Urinary bladder (tissue), 4 donors: ENCODE results near the gene EHD2. TPM values are rescaled to one million over a fixed set of nuclear protein-coding genes. Genes with fewer than 3 reads are reported as not detected.

Experiments
- DNase-seq: peaks from one replicate; pipeline ENCODE4 v3.0.0-alpha.2; 2015; ENCODE audit errors: extremely low spot score
- H3K27ac ChIP-seq: one replicate; pipeline ENCODE4 v1.5.1; 2013; ENCODE audit warnings: low read depth, mild to moderate bottlenecking, moderate library complexity
- H3K36me3 ChIP-seq: one replicate; pipeline ENCODE4 v1.6.1; 2013; ENCODE audit warnings: mild to moderate bottlenecking, moderate library complexity; ENCODE audit not compliant: insufficient read depth
- H3K4me1 ChIP-seq: one replicate; pipeline ENCODE4 v1.6.1; 2013; ENCODE audit warnings: mild to moderate bottlenecking, moderate library complexity; ENCODE audit not compliant: insufficient read depth
- H3K4me3 ChIP-seq: one replicate; pipeline ENCODE4 v1.5.1; 2013; ENCODE audit warnings: low read depth, low read length
- WGBS: extraction: QIAGEN DNeasy Blood & Tissue Kit; methylation state at CpG from one replicate; pipeline ENCODE4 v1.1.7; 2013; 5-methylcytosine and 5-hydroxymethylcytosine counted together
- polyA plus RNA-seq: library from polyadenylated mRNA; stranded (reverse); fragments of 200-250 nt; gene quantifications from one replicate; pipeline ENCODE4 v1.2.3, GENCODE V29; 2013
- total RNA-seq: library from RNA; depleted of rRNA; stranded (reverse); fragments of >200 nt; gene quantifications from one replicate; pipeline ENCODE4 v1.2.3, GENCODE V29; 2014
- donor health status: healthy with polysubstance abuse.
- donor health status: healthy.

Gene EHD2
- total and polyA plus RNA-seq, 2 donors: 53.1 to 188 TPM

- 97% methylated on average over 90 of the region's 90 CpGs for WGBS
- H3K4me3 ChIP-seq: no peak overlapping the region
- no peaks in the 10 kb centered on the region for H3K4me1 ChIP-seq
- no peak overlapping the region for H3K27ac ChIP-seq
- DNase-seq: no peak
- peaks cover 4% of the 10 kb centered on the region for H3K36me3 ChIP-seq
Observed at GRCh38 chr19:47679922-47680857, 33.0 kb upstream of the EHD2 start.

GRCh38 chr19:47680858-47681332 is 32.3 kb upstream of the EHD2 start:
- H3K4me3 ChIP-seq: no peak overlapping the region
- WGBS: 89% methylated on average over 34 of the region's 34 CpGs
- H3K4me1 ChIP-seq: no peaks in the 10 kb centered on the region
- H3K27ac ChIP-seq: no peak overlapping the region
- H3K36me3 ChIP-seq: peaks cover 6% of the 10 kb centered on the region
- DNase-seq: no peak

GRCh38 chr19:47681388-47681787 is 31.8 kb upstream of the EHD2 start:
- DNase-seq: no peak
- WGBS: 88% methylated on average over 6 of the region's 6 CpGs
- peaks cover 6% of the 10 kb centered on the region for H3K36me3 ChIP-seq
- H3K4me3 ChIP-seq: no peak overlapping the region
- no peaks in the 10 kb centered on the region for H3K4me1 ChIP-seq
- H3K27ac ChIP-seq: no peak overlapping the region

DNA sequence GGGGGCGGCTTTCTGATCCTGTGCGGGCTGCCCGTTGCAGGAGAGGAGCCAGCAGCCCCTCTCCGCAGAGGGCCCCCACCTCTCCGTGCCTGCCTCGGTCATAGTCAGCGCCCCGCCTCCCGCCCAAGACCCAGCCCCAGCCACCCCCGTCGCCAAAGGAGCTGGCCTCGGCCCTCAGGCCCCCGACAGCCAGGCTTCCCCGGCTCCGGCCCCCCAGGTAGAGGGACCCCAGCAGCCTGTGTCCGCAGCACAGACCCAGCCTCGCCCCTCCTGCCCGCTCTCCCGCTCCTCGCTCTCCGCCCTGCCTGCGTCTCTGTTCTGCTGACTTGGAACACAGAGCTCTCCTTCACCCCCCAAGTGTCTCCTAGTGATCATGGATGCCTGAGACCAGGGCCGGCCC is 31.3 kb upstream of the EHD2 start:
- no peak for DNase-seq
- no peaks in the 10 kb centered on the region for H3K4me1 ChIP-seq
- 92% methylated on average over 23 of the region's 23 CpGs for WGBS
- no peak overlapping the region for H3K27ac ChIP-seq
- H3K4me3 ChIP-seq: no peak overlapping the region
- peaks cover 6% of the 10 kb centered on the region for H3K36me3 ChIP-seq

DNA sequence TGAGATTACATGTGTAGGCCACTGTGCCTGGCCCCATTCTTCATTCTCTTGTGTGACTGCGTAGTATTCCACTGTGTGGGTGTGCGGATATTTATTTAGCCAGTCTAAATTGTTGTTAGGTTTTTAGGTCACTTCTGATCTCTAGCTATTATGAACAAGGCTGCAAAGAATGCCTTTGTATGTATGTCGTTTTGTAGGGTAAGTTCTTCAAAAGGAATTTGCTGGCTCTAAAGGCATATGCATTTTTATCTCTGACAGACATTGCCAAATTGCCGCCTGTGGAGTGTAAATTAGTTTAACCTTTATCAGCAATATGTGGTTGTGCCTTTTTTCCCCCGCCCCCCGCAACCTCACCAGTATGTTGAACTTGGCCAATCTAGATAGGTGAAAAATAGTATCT is 30.3 kb upstream of the EHD2 start:
- Histone ChIP-seq H3K36me3 (peaks cover 6% of the 10 kb centered on the region), H3K4me1 (no peaks in the 10 kb centered on the region), H3K27ac (no peak overlapping the region), H3K4me3 (no peak overlapping the region)
- 80% methylated on average over 6 of the region's 6 CpGs for WGBS
- no peak for DNase-seq

- 88% methylated on average over 7 of the region's 7 CpGs for WGBS
- H3K4me1 ChIP-seq: no peaks in the 10 kb centered on the region
Observed at GRCh38 chr19:47686679-47687450, 26.4 kb upstream of the EHD2 start.

DNA sequence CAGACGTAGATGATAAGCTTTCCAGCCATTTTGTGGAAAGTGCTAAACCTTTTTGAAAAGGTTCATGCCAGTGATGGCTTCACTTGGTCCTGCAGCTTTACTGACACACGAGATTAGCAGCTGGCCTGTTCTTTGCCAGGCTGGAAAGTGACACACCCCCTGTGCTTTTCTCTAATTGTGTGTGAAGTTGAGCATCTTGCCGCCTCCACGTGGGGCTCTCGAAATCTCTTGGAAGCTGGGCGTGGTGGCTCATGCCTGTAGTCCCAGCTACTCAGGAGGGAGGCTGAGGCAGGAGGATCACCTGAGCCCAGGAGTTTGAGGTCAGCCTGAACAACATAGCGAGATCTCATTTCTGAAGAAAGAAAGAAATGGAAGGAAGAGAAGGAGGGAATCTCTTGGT is 25.3 kb upstream of the EHD2 start:
- H3K4me3 ChIP-seq: no peak overlapping the region
- no peaks in the 10 kb centered on the region for H3K4me1 ChIP-seq
- 86% methylated on average over 7 of the region's 7 CpGs for WGBS
- H3K27ac ChIP-seq: no peak overlapping the region
- DNase-seq: no peak
- H3K36me3 ChIP-seq: peaks cover 5% of the 10 kb centered on the region

More at GRCh38 chr19:47686679-47687450, 26.4 kb upstream of the EHD2 start:
- DNase-seq: no peak
- H3K36me3 ChIP-seq: peaks cover 5% of the 10 kb centered on the region
- no peak overlapping the region for H3K27ac ChIP-seq
- H3K4me3 ChIP-seq: no peak overlapping the region

DNA sequence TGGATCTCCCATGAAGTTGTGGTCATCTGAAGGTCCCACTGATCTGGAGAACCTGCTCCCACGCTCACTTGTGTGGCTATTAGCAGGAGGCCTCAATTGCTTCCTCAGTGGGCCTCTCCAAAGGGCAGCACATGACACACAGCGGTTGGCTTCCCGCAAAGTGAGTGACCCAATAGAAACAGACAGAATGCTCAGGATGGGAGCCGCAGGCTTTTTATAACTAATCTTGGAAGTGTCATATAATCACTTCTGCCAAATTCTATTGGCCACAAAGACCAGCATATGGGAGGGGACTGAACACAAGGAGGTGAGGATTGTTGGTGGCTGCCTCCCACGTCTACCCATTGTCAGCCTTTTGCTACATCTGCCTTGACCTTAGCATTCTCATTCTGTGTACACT is 22.1 kb upstream of the EHD2 start:
- no peaks in the 10 kb centered on the region for H3K4me1 ChIP-seq
- no peak for DNase-seq
- 98% methylated on average over 5 of the region's 5 CpGs for WGBS
- no peak overlapping the region for H3K4me3 ChIP-seq
- peaks cover 3% of the 10 kb centered on the region for H3K36me3 ChIP-seq
- H3K27ac ChIP-seq: no peak overlapping the region

- Histone ChIP-seq H3K27ac (no peak overlapping the region), H3K4me1 (no peaks in the 10 kb centered on the region), H3K36me3 (peaks cover 3% of the 10 kb centered on the region), H3K4me3 (no peak overlapping the region)
- WGBS: 76% methylated on average over 7 of the region's 7 CpGs
- no peak for DNase-seq
Observed at GRCh38 chr19:47691782-47692181, 21.4 kb upstream of the EHD2 start.

DNA sequence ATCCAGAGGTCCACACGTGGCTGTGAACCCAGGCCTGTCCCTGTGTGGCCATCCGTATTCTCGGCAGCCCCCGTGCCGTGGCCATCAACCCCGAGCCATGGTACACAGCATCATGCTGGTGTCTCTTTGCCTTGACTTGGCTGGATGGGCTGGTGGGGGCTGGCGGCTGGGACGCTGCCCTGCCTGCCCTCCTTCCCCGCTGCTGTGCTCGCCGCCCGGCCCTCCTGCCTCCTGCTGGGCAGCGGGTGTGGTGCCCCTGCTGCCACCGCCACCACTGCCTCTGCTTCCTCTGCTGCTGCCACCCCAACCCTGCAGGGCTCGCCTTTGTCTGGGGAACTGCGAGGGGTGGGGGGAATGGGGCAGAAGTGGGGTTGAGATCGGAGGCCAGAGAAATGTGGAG is 19.7 kb upstream of the EHD2 start:
- Histone ChIP-seq H3K4me3 (no peak overlapping the region), H3K36me3 (peaks cover 3% of the 10 kb centered on the region), H3K27ac (no peak overlapping the region), H3K4me1 (no peaks in the 10 kb centered on the region)
- 90% methylated on average over 17 of the region's 17 CpGs for WGBS
- no peak for DNase-seq

GRCh38 chr19:47693903-47694302 is 19.3 kb upstream of the EHD2 start:
- Histone ChIP-seq H3K4me3 (no peak overlapping the region), H3K27ac (no peak overlapping the region), H3K36me3 (peaks cover 3% of the 10 kb centered on the region), H3K4me1 (no peaks in the 10 kb centered on the region)
- no peak for DNase-seq
- 80% methylated on average over 14 of the region's 14 CpGs for WGBS

GRCh38 chr19:47694466-47695273 is 18.6 kb upstream of the EHD2 start:
- no peak overlapping the region for H3K27ac ChIP-seq
- DNase-seq: no peak
- peaks cover 3% of the 10 kb centered on the region for H3K36me3 ChIP-seq
- H3K4me3 ChIP-seq: no peak overlapping the region
- WGBS: 88% methylated on average over 28 of the region's 28 CpGs
- H3K4me1 ChIP-seq: no peaks in the 10 kb centered on the region

GRCh38 chr19:47695533-47696262 is 17.5 kb upstream of the EHD2 start:
- WGBS: 86% methylated on average over 26 of the region's 26 CpGs
- no peak overlapping the region for H3K27ac ChIP-seq
- peaks cover 3% of the 10 kb centered on the region for H3K36me3 ChIP-seq
- H3K4me1 ChIP-seq: no peaks in the 10 kb centered on the region
- no peak overlapping the region for H3K4me3 ChIP-seq
- DNase-seq: no peak
